ENCODE measurements around the gene PCSK5.
A peak's percentile ranks its signal among the peaks of the same experiment; 100 is the strongest.

PCSK5 gene

GRCh38 chr9:75881761-75882160, 8.7 kb upstream of the PCSK5 start:
- Histone ChIP-seq H3K9me3 (ENCODE audit: insufficient read depth, low read length, severe bottlenecking) (no peaks in the 10 kb centered on the region), H3K27ac (ENCODE audit: low read length) (no peak overlapping the region), H3K4me1 (ENCODE audit: insufficient read depth, low read length) (no peaks in the 10 kb centered on the region), H3K36me3 (ENCODE audit: insufficient read depth, low read length) (no peaks in the 10 kb centered on the region), H3K27me3 (ENCODE audit: insufficient read depth, low read length, poor library complexity) (no peaks in the 10 kb centered on the region), H3K4me3 (ENCODE audit: low read depth in 1 of 2, low read length in 2 of 2) (no peak overlapping the region), H3K79me2 (ENCODE audit: insufficient read depth, low read length) (no peaks in the 10 kb centered on the region), H2AFZ (ENCODE audit: low read depth, low read length) (no peak overlapping the region), H4K20me1 (ENCODE audit: insufficient read depth, low read length) (no peaks in the 10 kb centered on the region), H3K9ac (ENCODE audit: low read depth, low read length) (no peak overlapping the region), H3K4me2 (ENCODE audit: insufficient read depth, low read length) (no peak overlapping the region)
- no peak for ATAC-seq (ENCODE audit: insufficient read depth, low read depth)
- TF ChIP-seq EZH2 (IDR thresholded peaks at IDR 0.05; ENCODE audit: borderline replicate concordance, low read depth, low read length, severe bottlenecking): no peak
- TF ChIP-seq CTCF (IDR thresholded peaks at IDR 0.05; ENCODE audit: borderline replicate concordance, extremely low read depth, low read length, poor library complexity, severe bottlenecking): no peak
- DNase-seq: no peak

- Histone ChIP-seq H3K27ac (ENCODE audit: low read length) (no peak overlapping the region), H3K79me2 (ENCODE audit: insufficient read depth, low read length) (no peaks in the 10 kb centered on the region), H3K4me3 (ENCODE audit: low read depth in 1 of 2, low read length in 2 of 2) (no peak overlapping the region), H2AFZ (ENCODE audit: low read depth, low read length) (no peak overlapping the region), H3K4me2 (ENCODE audit: insufficient read depth, low read length) (no peak overlapping the region), H3K4me1 (ENCODE audit: insufficient read depth, low read length) (peaks cover 12% of the 10 kb centered on the region), H4K20me1 (ENCODE audit: insufficient read depth, low read length) (no peaks in the 10 kb centered on the region), H3K9ac (ENCODE audit: low read depth, low read length) (no peak overlapping the region), H3K36me3 (ENCODE audit: insufficient read depth, low read length) (no peaks in the 10 kb centered on the region; the same call in 1 of the 2 replicates), H3K27me3 (ENCODE audit: insufficient read depth, low read length, poor library complexity) (no peaks in the 10 kb centered on the region), H3K9me3 (ENCODE audit: insufficient read depth, low read length, severe bottlenecking) (no peaks in the 10 kb centered on the region)
- no peak for DNase-seq
- TF ChIP-seq CTCF (IDR thresholded peaks at IDR 0.05; ENCODE audit: borderline replicate concordance, extremely low read depth, low read length, poor library complexity, severe bottlenecking) (no peak), EZH2 (IDR thresholded peaks at IDR 0.05; ENCODE audit: borderline replicate concordance, low read depth, low read length, severe bottlenecking) (no peak)
- no peak for ATAC-seq (ENCODE audit: insufficient read depth, low read depth)
Observed at GRCh38 chr9:75885652-75886051, 4.8 kb upstream of the PCSK5 start.

- Histone ChIP-seq H3K27me3 (ENCODE audit: insufficient read depth, low read length, poor library complexity) (no peaks in the 10 kb centered on the region), H3K9ac (ENCODE audit: low read depth, low read length) (peak overlapping the region; percentile 74), H3K27ac (ENCODE audit: low read length) (peak overlapping the region; percentile 71)
Observed at GRCh38 chr9:75889577-75889976, 896 bp upstream of the PCSK5 start.

More at GRCh38 chr9:75889577-75889976, 896 bp upstream of the PCSK5 start:
- peak overlapping the region; percentile 97 for H3K4me2 ChIP-seq (ENCODE audit: insufficient read depth, low read length)
- DNase-seq (peak; percentile 36), ATAC-seq (ENCODE audit: insufficient read depth, low read depth) (no peak)
- peak overlapping the region; percentile 66 to 91 for H3K4me3 ChIP-seq (ENCODE audit: low read depth in 1 of 2, low read length in 2 of 2)
- peaks cover 28% of the 10 kb centered on the region for H3K79me2 ChIP-seq (ENCODE audit: insufficient read depth, low read length)
- no peaks in the 10 kb centered on the region; the same call in 1 of the 2 replicates for H3K36me3 ChIP-seq (ENCODE audit: insufficient read depth, low read length)
- peaks cover 37% of the 10 kb centered on the region for H3K4me1 ChIP-seq (ENCODE audit: insufficient read depth, low read length)
- no peaks in the 10 kb centered on the region for H3K9me3 ChIP-seq (ENCODE audit: insufficient read depth, low read length, severe bottlenecking)
- H2AFZ ChIP-seq (ENCODE audit: low read depth, low read length): peak overlapping the region; percentile 93
- no peak for TF ChIP-seq EZH2 (IDR thresholded peaks at IDR 0.05; ENCODE audit: borderline replicate concordance, low read depth, low read length, severe bottlenecking)
- no peak for TF ChIP-seq CTCF (IDR thresholded peaks at IDR 0.05; ENCODE audit: borderline replicate concordance, extremely low read depth, low read length, poor library complexity, severe bottlenecking)
- peaks cover 28% of the 10 kb centered on the region for H4K20me1 ChIP-seq (ENCODE audit: insufficient read depth, low read length)

Measured in DND-41 (cell line).